ENCODE measurements around the gene CABLES1. TPM values are rescaled to one million over a fixed set of nuclear protein-coding genes. Genes with fewer than 3 reads are reported as not detected.
A peak's percentile ranks its signal among the peaks of the same experiment; 100 is the strongest.

The CABLES1 gene
- total RNA-seq, 1 donor from 2014 or later: 12.7 TPM

DNA sequence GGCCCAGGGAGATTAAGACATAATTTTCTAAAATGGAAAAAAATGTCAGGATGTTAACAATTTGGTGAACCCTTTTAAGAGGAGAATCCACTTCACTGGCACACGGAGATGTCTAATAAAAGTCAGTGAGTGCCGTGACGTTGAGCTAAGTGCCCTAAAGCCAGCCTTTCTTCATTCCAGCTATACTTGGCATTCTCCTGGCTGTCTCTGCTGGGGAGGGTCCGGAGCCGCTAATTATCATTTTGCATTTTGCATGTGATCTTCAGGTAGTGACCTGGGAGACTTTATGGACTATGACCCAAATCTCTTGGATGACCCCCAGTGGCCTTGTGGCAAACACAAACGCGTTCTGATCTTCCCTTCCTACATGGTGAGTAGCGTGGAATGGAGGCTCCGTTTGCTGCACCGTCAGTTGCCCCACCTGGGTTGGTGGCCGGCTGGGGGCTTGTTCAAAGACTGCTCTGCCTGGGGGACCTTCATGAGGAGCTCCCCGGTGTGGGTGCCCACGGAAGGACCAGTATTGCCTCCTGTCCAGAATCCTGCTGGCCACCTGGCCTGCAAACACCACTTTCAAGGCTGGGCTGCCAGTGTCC is 101.7 kb downstream of the CABLES1 start:
- peaks cover 9% of the 10 kb centered on the region for H3K36me3 Mint-ChIP-seq
- H3K4me3 Mint-ChIP-seq: no peak overlapping the region
- TF ChIP-seq, protein P1, sequence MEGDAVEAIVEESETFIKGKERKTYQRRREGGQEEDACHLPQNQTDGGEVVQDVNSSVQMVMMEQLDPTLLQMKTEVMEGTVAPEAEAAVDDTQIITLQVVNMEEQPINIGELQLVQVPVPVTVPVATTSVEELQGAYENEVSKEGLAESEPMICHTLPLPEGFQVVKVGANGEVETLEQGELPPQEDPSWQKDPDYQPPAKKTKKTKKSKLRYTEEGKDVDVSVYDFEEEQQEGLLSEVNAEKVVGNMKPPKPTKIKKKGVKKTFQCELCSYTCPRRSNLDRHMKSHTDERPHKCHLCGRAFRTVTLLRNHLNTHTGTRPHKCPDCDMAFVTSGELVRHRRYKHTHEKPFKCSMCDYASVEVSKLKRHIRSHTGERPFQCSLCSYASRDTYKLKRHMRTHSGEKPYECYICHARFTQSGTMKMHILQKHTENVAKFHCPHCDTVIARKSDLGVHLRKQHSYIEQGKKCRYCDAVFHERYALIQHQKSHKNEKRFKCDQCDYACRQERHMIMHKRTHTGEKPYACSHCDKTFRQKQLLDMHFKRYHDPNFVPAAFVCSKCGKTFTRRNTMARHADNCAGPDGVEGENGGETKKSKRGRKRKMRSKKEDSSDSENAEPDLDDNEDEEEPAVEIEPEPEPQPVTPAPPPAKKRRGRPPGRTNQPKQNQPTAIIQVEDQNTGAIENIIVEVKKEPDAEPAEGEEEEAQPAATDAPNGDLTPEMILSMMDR (IDR thresholded peaks at IDR 0.05; ENCODE audit: unreplicated experiment): no peak
- no peak for DNase-seq (ENCODE audit: low spot score in 2 of 2, unreplicated experiment in 2 of 2)
- H3K4me1 Mint-ChIP-seq: peaks cover 14% of the 10 kb centered on the region
- H3K27ac Mint-ChIP-seq: no peak overlapping the region
- H3K9me3 Mint-ChIP-seq: no peaks in the 10 kb centered on the region
- no peaks in the 10 kb centered on the region for H3K27me3 Mint-ChIP-seq (ENCODE audit: low read depth)

DNA sequence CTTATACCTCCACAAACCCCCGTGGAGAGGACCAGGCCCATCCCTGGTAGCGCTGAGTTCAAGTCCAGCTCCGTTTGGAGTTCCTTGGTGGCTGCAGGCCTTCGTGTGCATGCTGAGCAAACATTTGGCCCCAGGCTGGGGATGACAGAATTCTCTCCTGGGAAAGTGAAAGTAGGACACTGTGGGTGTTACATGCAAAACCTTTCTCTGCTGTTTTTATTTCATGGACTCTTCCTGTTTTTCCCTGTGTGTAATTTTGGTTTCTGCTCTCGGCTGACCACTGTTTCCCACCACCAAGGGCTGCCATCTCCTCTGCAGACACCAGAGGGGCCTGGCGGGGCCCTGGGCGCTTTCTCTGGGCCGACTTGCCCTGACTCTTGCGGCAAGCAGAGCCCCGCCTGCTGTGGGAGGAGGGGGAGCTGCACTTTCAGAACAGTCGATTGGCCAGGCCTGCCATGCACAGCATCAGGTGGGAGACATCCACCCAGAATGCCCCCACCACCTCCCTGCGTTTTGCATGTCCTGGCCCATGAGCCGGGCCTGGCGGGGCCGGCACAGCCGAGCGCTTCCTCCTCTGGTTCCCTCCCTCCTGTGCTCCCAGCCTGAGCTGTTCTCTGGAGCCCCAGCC is 102.4 kb downstream of the CABLES1 start:
- Mint-ChIP-seq H3K27me3 (ENCODE audit: low read depth) (no peaks in the 10 kb centered on the region), H3K27ac (peak overlapping the region; percentile 57), H3K4me3 (no peak overlapping the region), H3K4me1 (peaks cover 14% of the 10 kb centered on the region), H3K9me3 (no peaks in the 10 kb centered on the region), H3K36me3 (peaks cover 6% of the 10 kb centered on the region)
- TF ChIP-seq, protein P1 (IDR thresholded peaks at IDR 0.05; ENCODE audit: unreplicated experiment): no peak
- no peak for DNase-seq (ENCODE audit: low spot score in 2 of 2, unreplicated experiment in 2 of 2)

GRCh38 chr18:23238152-23238531 is 102.9 kb downstream of the CABLES1 start:
- Mint-ChIP-seq H3K36me3 (peaks cover 6% of the 10 kb centered on the region), H3K4me3 (no peak overlapping the region), H3K27ac (peak overlapping the region; percentile 31), H3K4me1 (peaks cover 14% of the 10 kb centered on the region), H3K9me3 (no peaks in the 10 kb centered on the region), H3K27me3 (ENCODE audit: low read depth) (no peaks in the 10 kb centered on the region)
- TF ChIP-seq, protein P1 (IDR thresholded peaks at IDR 0.05; ENCODE audit: unreplicated experiment): no peak
- DNase-seq (ENCODE audit: low spot score in 2 of 2, unreplicated experiment in 2 of 2): no peak

- no peaks in the 10 kb centered on the region for H3K9me3 Mint-ChIP-seq
- peaks cover 14% of the 10 kb centered on the region for H3K4me1 Mint-ChIP-seq
- H3K27me3 Mint-ChIP-seq (ENCODE audit: low read depth): no peaks in the 10 kb centered on the region
- H3K27ac Mint-ChIP-seq: no peak overlapping the region
- TF ChIP-seq, protein P1 (IDR thresholded peaks at IDR 0.05; ENCODE audit: unreplicated experiment): no peak
- no peak overlapping the region for H3K4me3 Mint-ChIP-seq
- peaks cover 6% of the 10 kb centered on the region for H3K36me3 Mint-ChIP-seq
- no peak for DNase-seq (ENCODE audit: low spot score in 2 of 2, unreplicated experiment in 2 of 2)
Measured at GRCh38 chr18:23238651-23239349, 103.5 kb downstream of the CABLES1 start.

- Mint-ChIP-seq H3K36me3 (peaks cover 5% of the 10 kb centered on the region), H3K27ac (no peak overlapping the region), H3K9me3 (no peaks in the 10 kb centered on the region), H3K4me3 (no peak overlapping the region), H3K4me1 (peaks cover 14% of the 10 kb centered on the region), H3K27me3 (ENCODE audit: low read depth) (no peaks in the 10 kb centered on the region)
- TF ChIP-seq, protein P1 (IDR thresholded peaks at IDR 0.05; ENCODE audit: unreplicated experiment): no peak
- no peak for DNase-seq (ENCODE audit: low spot score in 2 of 2, unreplicated experiment in 2 of 2)
Measured at GRCh38 chr18:23239350-23239692, 104.0 kb downstream of the CABLES1 start.

All from mesothelial cell of epicardium (in vitro differentiated cells).